Fibroblast of lung (primary cell): ENCODE data around the gene SH2D2A. TPM values are rescaled to one million over a fixed set of nuclear protein-coding genes. Genes with fewer than 3 reads are reported as not detected.

Experiments
- DNase-seq, 2 donors: peaks; one replicate each; pipeline versions ENCODE4 v3.0.0 to v3.0.0-alpha.2; 2010; ENCODE audit warnings: low read depth in 2 of 2
- H2AFZ ChIP-seq: 2 replicates; pipeline ENCODE4 v1.5.1; 2012; ENCODE audit warnings: low read length, control low read depth, inconsistent platforms
- H3K27ac ChIP-seq: 2 replicates; pipeline ENCODE4 v1.5.1; 2011; ENCODE audit warnings: low read length, control low read depth; ENCODE audit not compliant: insufficient read depth
- H3K27me3 ChIP-seq: 2 replicates; pipeline ENCODE4 v1.5.1; 2011; ENCODE audit warnings: mild to moderate bottlenecking, low read length; ENCODE audit not compliant: control insufficient read depth, insufficient read depth
- H3K36me3 ChIP-seq: 2 replicates; pipeline ENCODE4 v1.5.1; 2011; ENCODE audit warnings: low read length; ENCODE audit not compliant: control insufficient read depth, insufficient read depth
- H3K4me1 ChIP-seq: 2 replicates; pipeline ENCODE4 v1.5.1; 2011; ENCODE audit warnings: low read length; ENCODE audit not compliant: control insufficient read depth, insufficient read depth; ENCODE audit errors: extremely low read depth
- H3K4me2 ChIP-seq: 2 replicates; pipeline ENCODE4 v1.5.1; 2011; ENCODE audit warnings: low read length, control low read depth; ENCODE audit not compliant: insufficient read depth; ENCODE audit errors: extremely low read depth
- H3K4me3 ChIP-seq, 4 experiments: fragments of 200-600 bp in 1 of 4; sonication (generic) in 1 of 4; replicated peaks in 1 of 4; 2 replicates each; pipeline ENCODE4 v1.5.1; 2011 to 2016; ENCODE audit warnings: low read length in 4 of 4, low read depth in 3 of 4, mild to moderate bottlenecking in 3 of 4, control low read depth in 2 of 4, inconsistent platforms in 1 of 4, mixed read lengths in 1 of 4; ENCODE audit not compliant: insufficient read depth in 1 of 4; ENCODE audit errors: control extremely low read depth in 1 of 4
- H3K79me2 ChIP-seq: 2 replicates; pipeline ENCODE4 v1.5.1; 2012; ENCODE audit warnings: mild to moderate bottlenecking, low read length, inconsistent platforms; ENCODE audit not compliant: control insufficient read depth, insufficient read depth
- H3K9ac ChIP-seq: 2 replicates; pipeline ENCODE4 v1.5.1; 2011; ENCODE audit warnings: mild to moderate bottlenecking, low read length, control low read depth; ENCODE audit not compliant: insufficient read depth
- H3K9me3 ChIP-seq: 2 replicates; pipeline ENCODE4 v1.5.1; 2012; ENCODE audit warnings: low read depth, low read length; ENCODE audit not compliant: control insufficient read depth, insufficient read depth
- H4K20me1 ChIP-seq: 2 replicates; pipeline ENCODE4 v1.5.1; 2011; ENCODE audit warnings: low read length; ENCODE audit not compliant: control insufficient read depth, insufficient read depth; ENCODE audit errors: extremely low read depth
- EZH2 ChIP-seq: IDR thresholded peaks from 2 replicates; pipeline ENCODE4 v1.5.1; 2012; ENCODE audit warnings: low read length, control low read depth, mild to moderate bottlenecking; ENCODE audit errors: missing control alignments
- polyA plus RNA-seq, 2 donors: library from polyadenylated mRNA; depleted of rRNA in 1 of 2; stranded (reverse) in 1 of 2; unstranded in 1 of 2; fragments of >200 nt; gene quantifications; 2 replicates each; pipeline ENCODE4 v1.2.1, GENCODE V29; 2011 to 2012; ENCODE audit warnings: missing spikeins in 1 of 2
- total RNA-seq: library from RNA; depleted of rRNA; stranded (reverse); fragments of >200 nt; gene quantifications from 2 replicates; pipeline ENCODE4 v1.2.1, GENCODE V29; 2014
- TF ChIP-seq, protein P1 (sequence below), 2 donors: IDR thresholded peaks in 1 of 2; conservative IDR thresholded peaks in 1 of 2; 1 replicate in 1 of 2; 2 replicates in 1 of 2; pipeline ENCODE4 v1.5.1; 2011 to 2012; ENCODE audit warnings: low read length in 2 of 2, control low read depth in 1 of 2, inconsistent platforms in 1 of 2, low read depth in 1 of 2, mild to moderate bottlenecking in 1 of 2

SH2D2A gene
- total and polyA plus RNA-seq, 2 donors (not counting 1 experiment from before 2014, with no cell fraction given), result not detected

DNA sequence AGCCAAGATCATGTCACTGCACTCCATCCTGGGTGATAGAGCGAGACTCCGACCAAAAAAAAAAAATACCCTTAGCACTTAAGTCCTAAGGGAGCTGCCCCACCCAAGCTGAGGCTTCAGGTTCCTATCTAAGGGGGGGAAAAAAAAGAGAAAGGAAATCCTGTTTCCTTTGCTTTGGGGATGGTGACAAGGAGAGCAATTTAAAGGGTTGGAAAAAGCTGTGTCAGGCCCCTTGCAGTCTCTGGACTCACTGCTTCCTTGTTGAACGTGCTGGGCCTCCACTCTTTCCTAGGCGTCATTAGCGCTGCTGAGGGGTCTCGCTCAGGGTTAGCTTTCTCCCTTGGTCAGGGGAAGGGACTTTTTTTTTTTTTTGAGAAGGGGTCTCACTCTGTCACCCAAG is 31.2 kb downstream of the SH2D2A start:
- H3K9me3 ChIP-seq, result no peaks in the 10 kb centered on the region
- no peak overlapping the region for H3K4me2 ChIP-seq
- no peak for TF ChIP-seq EZH2
- TF ChIP-seq, protein P1, sequence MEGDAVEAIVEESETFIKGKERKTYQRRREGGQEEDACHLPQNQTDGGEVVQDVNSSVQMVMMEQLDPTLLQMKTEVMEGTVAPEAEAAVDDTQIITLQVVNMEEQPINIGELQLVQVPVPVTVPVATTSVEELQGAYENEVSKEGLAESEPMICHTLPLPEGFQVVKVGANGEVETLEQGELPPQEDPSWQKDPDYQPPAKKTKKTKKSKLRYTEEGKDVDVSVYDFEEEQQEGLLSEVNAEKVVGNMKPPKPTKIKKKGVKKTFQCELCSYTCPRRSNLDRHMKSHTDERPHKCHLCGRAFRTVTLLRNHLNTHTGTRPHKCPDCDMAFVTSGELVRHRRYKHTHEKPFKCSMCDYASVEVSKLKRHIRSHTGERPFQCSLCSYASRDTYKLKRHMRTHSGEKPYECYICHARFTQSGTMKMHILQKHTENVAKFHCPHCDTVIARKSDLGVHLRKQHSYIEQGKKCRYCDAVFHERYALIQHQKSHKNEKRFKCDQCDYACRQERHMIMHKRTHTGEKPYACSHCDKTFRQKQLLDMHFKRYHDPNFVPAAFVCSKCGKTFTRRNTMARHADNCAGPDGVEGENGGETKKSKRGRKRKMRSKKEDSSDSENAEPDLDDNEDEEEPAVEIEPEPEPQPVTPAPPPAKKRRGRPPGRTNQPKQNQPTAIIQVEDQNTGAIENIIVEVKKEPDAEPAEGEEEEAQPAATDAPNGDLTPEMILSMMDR (conservative IDR thresholded peaks at IDR 0.05 in 1 of 2, IDR thresholded peaks at IDR 0.05 in 1 of 2; ENCODE audit: low read depth in 1 of 2, low read length in 2 of 2), result no peak
- H4K20me1 ChIP-seq, result peaks cover 2% of the 10 kb centered on the region
- H3K27me3 ChIP-seq, result no peaks in the 10 kb centered on the region
- no peak overlapping the region for H2AFZ ChIP-seq
- H3K4me3 ChIP-seq, result no peak overlapping the region
- peaks cover 9% of the 10 kb centered on the region for H3K4me1 ChIP-seq
- no peak overlapping the region for H3K9ac ChIP-seq
- peaks cover 17% of the 10 kb centered on the region for H3K79me2 ChIP-seq
- H3K36me3 ChIP-seq, result peaks cover 13% of the 10 kb centered on the region
- H3K27ac ChIP-seq, result no peak overlapping the region
- DNase-seq, result no peak

DNA sequence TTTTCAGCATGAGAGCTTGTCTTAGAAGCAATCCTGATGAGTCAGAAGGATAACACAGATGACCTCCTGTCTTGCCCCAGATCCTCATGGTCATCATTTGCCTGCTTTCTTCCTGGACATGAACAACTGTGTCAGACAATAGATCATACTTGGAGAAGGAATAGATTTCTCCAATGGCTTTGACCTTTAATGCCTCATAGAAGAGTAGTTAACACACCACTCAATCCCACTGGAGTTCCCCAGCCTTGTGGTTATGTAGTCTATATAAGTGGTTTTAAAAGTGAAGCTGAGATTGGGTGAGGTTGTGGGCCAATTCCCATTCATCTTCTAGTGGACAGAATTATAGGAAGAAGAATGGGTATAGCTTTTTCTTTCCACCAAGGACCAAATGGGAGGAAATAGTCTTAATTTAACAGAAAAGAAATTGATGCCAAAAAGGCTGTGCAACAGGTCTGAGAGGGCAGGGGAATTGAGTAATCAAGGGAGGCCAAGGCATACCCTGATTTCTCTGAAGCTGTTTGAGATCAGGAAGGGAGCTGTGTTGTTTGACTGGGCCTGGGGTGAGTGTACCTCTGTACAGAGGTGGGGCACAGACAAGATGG is 35.0 kb downstream of the SH2D2A start:
- Histone ChIP-seq H2AFZ (no peak overlapping the region), H3K4me2 (no peak overlapping the region), H3K27ac (peak overlapping the region; percentile 52), H3K9me3 (no peaks in the 10 kb centered on the region), H3K4me1 (peaks cover 9% of the 10 kb centered on the region), H3K79me2 (peaks cover 38% of the 10 kb centered on the region), H3K4me3 (no peak overlapping the region), H3K9ac (no peak overlapping the region), H4K20me1 (peaks cover 2% of the 10 kb centered on the region), H3K27me3 (no peaks in the 10 kb centered on the region), H3K36me3 (peaks cover 9% of the 10 kb centered on the region)
- no peak for TF ChIP-seq EZH2
- TF ChIP-seq, protein P1 (conservative IDR thresholded peaks at IDR 0.05 in 1 of 2, IDR thresholded peaks at IDR 0.05 in 1 of 2; ENCODE audit: low read depth in 1 of 2, low read length in 2 of 2), result no peak
- peak; percentile 57 to 61 for DNase-seq

DNA sequence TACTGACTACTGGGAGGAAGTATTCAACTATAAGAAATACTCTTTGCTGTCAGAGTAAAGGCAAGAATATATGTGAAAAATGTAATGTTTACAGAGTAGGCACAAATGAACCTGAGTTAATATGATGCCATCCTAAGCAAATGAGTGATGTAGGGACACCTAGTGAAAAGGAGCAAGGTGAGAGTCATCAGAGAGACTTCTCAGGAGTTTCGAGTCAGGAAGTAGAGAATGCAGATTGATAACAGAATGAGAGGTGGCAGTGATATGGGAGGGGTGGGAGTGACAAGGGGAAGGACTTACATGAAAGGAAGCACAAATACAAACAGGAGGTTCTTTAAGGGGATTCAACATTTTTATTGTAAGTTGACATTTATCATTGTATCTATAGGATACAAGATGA is 39.1 kb downstream of the SH2D2A start:
- no peak for TF ChIP-seq EZH2
- TF ChIP-seq, protein P1 (conservative IDR thresholded peaks at IDR 0.05 in 1 of 2, IDR thresholded peaks at IDR 0.05 in 1 of 2; ENCODE audit: low read depth in 1 of 2, low read length in 2 of 2), result no peak
- Histone ChIP-seq H3K4me3 (no peak overlapping the region), H3K27ac (no peak overlapping the region), H3K4me1 (peaks cover 9% of the 10 kb centered on the region), H4K20me1 (peaks cover 2% of the 10 kb centered on the region), H3K27me3 (no peaks in the 10 kb centered on the region), H3K4me2 (no peak overlapping the region), H3K9me3 (no peaks in the 10 kb centered on the region), H3K79me2 (peaks cover 62% of the 10 kb centered on the region), H3K36me3 (peaks cover 3% of the 10 kb centered on the region), H2AFZ (no peak overlapping the region), H3K9ac (no peak overlapping the region)
- DNase-seq, result no peak
